Measurements from ENCODE around the gene DOCK2.
"Not testable (repeated sequence)": the region's sequence is repeated elsewhere in the genome, so short reads cannot be mapped to it uniquely, and the experiment has no call there.

The DOCK2 gene

GRCh38 chr5:169810524-169810923 lies 173.4 kb downstream of the DOCK2 start:
- H3K4me3 ChIP-seq (ENCODE audit: low read depth, low read length), result no peak overlapping the region

- no peak overlapping the region for H3K4me3 ChIP-seq (ENCODE audit: low read depth, low read length)
Observed at GRCh38 chr5:169811023-169811422, 173.9 kb downstream of the DOCK2 start.

GRCh38 chr5:169811680-169812079 lies 174.6 kb downstream of the DOCK2 start:
- H3K4me3 ChIP-seq (ENCODE audit: low read depth, low read length), result no peak overlapping the region

- no peak overlapping the region for H3K4me3 ChIP-seq (ENCODE audit: low read depth, low read length)
Observed at GRCh38 chr5:169812786-169813185, 175.7 kb downstream of the DOCK2 start.

- no peak overlapping the region for H3K4me3 ChIP-seq (ENCODE audit: low read depth, low read length)
Observed at GRCh38 chr5:169814045-169814444, 177.0 kb downstream of the DOCK2 start.

- H3K4me3 ChIP-seq (ENCODE audit: low read depth, low read length), result no peak overlapping the region
Observed at GRCh38 chr5:169814522-169814921, 177.4 kb downstream of the DOCK2 start.

GRCh38 chr5:169817031-169817430 lies 180.0 kb downstream of the DOCK2 start:
- H3K4me3 ChIP-seq (ENCODE audit: low read depth, low read length), result no peak overlapping the region

GRCh38 chr5:169826618-169827017 lies 189.5 kb downstream of the DOCK2 start:
- H3K4me3 ChIP-seq (ENCODE audit: low read depth, low read length), result no peak overlapping the region

- H3K4me3 ChIP-seq (ENCODE audit: low read depth, low read length), result no peak overlapping the region
Observed at GRCh38 chr5:169827769-169828168, 190.7 kb downstream of the DOCK2 start.

- H3K4me3 ChIP-seq (ENCODE audit: low read depth, low read length), result no peak overlapping the region
Observed at GRCh38 chr5:169828385-169828784, 191.3 kb downstream of the DOCK2 start.

- no peak overlapping the region for H3K4me3 ChIP-seq (ENCODE audit: low read depth, low read length)
Observed at GRCh38 chr5:169831331-169831730, 194.3 kb downstream of the DOCK2 start.

- no peak overlapping the region for H3K4me3 ChIP-seq (ENCODE audit: low read depth, low read length)
Observed at GRCh38 chr5:169832304-169832703, 195.2 kb downstream of the DOCK2 start.

- H3K4me3 ChIP-seq (ENCODE audit: low read depth, low read length), result no peak overlapping the region
Observed at GRCh38 chr5:169832845-169833244, 195.8 kb downstream of the DOCK2 start.

- not testable (repeated sequence) for H3K4me3 ChIP-seq (ENCODE audit: low read depth, low read length)
Observed at GRCh38 chr5:169833681-169834292, 196.7 kb downstream of the DOCK2 start.

GRCh38 chr5:169834540-169834939 lies 197.5 kb downstream of the DOCK2 start:
- H3K4me3 ChIP-seq (ENCODE audit: low read depth, low read length), result not testable (repeated sequence)

GRCh38 chr5:169836835-169837536 lies 199.9 kb downstream of the DOCK2 start:
- H3K4me3 ChIP-seq (ENCODE audit: low read depth, low read length), result no peak overlapping the region

GRCh38 chr5:169837686-169838085 lies 200.6 kb downstream of the DOCK2 start:
- no peak overlapping the region for H3K4me3 ChIP-seq (ENCODE audit: low read depth, low read length)

- no peak overlapping the region for H3K4me3 ChIP-seq (ENCODE audit: low read depth, low read length)
Observed at GRCh38 chr5:169838688-169839087, 201.6 kb downstream of the DOCK2 start.

GRCh38 chr5:169840405-169840804 lies 203.3 kb downstream of the DOCK2 start:
- no peak overlapping the region for H3K4me3 ChIP-seq (ENCODE audit: low read depth, low read length)

GRCh38 chr5:169842699-169843098 lies 205.6 kb downstream of the DOCK2 start:
- H3K4me3 ChIP-seq (ENCODE audit: low read depth, low read length), result no peak overlapping the region

GRCh38 chr5:169847519-169847918 lies 210.4 kb downstream of the DOCK2 start:
- no peak overlapping the region for H3K4me3 ChIP-seq (ENCODE audit: low read depth, low read length)

- H3K4me3 ChIP-seq (ENCODE audit: low read depth, low read length), result no peak overlapping the region
Observed at GRCh38 chr5:169848271-169848670, 211.2 kb downstream of the DOCK2 start.

- H3K4me3 ChIP-seq (ENCODE audit: low read depth, low read length), result no peak overlapping the region
Observed at GRCh38 chr5:169848792-169849191, 211.7 kb downstream of the DOCK2 start.

All from iPS-11a (cell line).